SH-SY5Y (cell line): ENCODE results near the gene PCNX2.

ENCODE experiments used
- GATA2 ChIP-seq: IDR thresholded peaks from 2 replicates; pipeline ENCODE4 v1.6.1; 2011; ENCODE audit warnings: mild to moderate bottlenecking, low read depth, low read length
- GATA3 ChIP-seq: IDR thresholded peaks from 2 replicates; pipeline ENCODE4 v1.6.1; 2011; ENCODE audit warnings: low read depth, mild to moderate bottlenecking, low read length, moderate library complexity

- TF ChIP-seq GATA2 (no peak), GATA3 (no peak)
Observed at GRCh38 chr1:232988572-232989040, 306.9 kb downstream of the PCNX2 start.
